ENCODE measurements around the gene CACYBP. TPM values are rescaled to one million over a fixed set of nuclear protein-coding genes. Genes with fewer than 3 reads are reported as not detected.

Gene CACYBP
- total RNA-seq, 1 donor from 2014 or later, result 74.4 TPM

DNA sequence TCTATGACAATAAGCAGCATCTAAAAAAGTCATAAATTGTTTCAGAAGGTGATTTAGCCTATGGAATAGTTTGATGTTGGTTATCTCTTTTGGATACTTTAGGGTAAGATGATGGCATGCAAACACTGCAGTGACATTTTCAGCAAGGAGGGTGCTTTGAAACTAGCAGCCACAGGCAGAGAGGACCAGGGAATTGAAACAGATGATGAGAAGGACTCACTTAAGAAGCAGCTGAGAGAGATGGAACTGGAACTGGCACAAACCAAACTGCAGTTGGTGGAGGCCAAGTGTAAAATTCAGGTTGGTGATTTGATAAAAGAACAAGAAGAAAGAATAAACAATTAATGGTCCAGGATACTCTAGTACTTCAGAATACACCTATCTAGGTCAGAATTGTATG lies 11.2 kb upstream of the CACYBP start:
- Histone ChIP-seq H3K9me3 (no peaks in the 10 kb centered on the region), H3K27me3 (ENCODE audit: low read depth) (no peaks in the 10 kb centered on the region), H3K36me3 (peaks cover 27% of the 10 kb centered on the region), H3K4me3 (no peak overlapping the region), H3K4me1 (peaks cover 13% of the 10 kb centered on the region), H3K27ac (no peak overlapping the region)
- ATAC-seq, result no peak
- DNase-seq, result no peak
- TF ChIP-seq, protein P1, sequence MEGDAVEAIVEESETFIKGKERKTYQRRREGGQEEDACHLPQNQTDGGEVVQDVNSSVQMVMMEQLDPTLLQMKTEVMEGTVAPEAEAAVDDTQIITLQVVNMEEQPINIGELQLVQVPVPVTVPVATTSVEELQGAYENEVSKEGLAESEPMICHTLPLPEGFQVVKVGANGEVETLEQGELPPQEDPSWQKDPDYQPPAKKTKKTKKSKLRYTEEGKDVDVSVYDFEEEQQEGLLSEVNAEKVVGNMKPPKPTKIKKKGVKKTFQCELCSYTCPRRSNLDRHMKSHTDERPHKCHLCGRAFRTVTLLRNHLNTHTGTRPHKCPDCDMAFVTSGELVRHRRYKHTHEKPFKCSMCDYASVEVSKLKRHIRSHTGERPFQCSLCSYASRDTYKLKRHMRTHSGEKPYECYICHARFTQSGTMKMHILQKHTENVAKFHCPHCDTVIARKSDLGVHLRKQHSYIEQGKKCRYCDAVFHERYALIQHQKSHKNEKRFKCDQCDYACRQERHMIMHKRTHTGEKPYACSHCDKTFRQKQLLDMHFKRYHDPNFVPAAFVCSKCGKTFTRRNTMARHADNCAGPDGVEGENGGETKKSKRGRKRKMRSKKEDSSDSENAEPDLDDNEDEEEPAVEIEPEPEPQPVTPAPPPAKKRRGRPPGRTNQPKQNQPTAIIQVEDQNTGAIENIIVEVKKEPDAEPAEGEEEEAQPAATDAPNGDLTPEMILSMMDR (IDR thresholded peaks at IDR 0.05), result no peak
- intact Hi-C loops (cut with DNase I), result no loop called here

DNA sequence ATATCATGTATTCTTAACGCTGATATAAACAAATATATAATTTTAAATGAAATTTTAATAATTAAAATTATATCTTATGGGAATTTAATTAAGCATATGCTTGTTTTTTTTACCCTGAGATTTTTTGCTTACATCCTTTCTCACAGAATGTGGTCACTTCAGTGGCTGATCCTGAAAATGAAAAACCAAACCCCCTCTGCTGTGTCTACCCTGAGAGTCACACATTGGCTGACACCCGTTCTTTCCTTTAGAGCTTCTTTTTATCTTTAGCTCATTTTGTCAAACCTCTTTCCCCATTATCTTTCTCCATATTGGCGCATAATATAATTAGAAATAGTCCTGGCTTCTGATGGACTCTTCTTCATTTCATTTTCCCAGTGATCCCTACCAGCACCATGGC lies 10.8 kb upstream of the CACYBP start:
- H3K27ac ChIP-seq, result no peak overlapping the region
- TF ChIP-seq, protein P1 (IDR thresholded peaks at IDR 0.05), result no peak
- H3K27me3 ChIP-seq (ENCODE audit: low read depth), result no peaks in the 10 kb centered on the region
- H3K9me3 ChIP-seq, result no peaks in the 10 kb centered on the region
- no peak overlapping the region for H3K4me3 ChIP-seq
- DNase-seq (no peak), ATAC-seq (no peak)
- peaks cover 27% of the 10 kb centered on the region for H3K36me3 ChIP-seq
- H3K4me1 ChIP-seq, result peaks cover 13% of the 10 kb centered on the region
- intact Hi-C loops (cut with DNase I), result no loop called here

DNA sequence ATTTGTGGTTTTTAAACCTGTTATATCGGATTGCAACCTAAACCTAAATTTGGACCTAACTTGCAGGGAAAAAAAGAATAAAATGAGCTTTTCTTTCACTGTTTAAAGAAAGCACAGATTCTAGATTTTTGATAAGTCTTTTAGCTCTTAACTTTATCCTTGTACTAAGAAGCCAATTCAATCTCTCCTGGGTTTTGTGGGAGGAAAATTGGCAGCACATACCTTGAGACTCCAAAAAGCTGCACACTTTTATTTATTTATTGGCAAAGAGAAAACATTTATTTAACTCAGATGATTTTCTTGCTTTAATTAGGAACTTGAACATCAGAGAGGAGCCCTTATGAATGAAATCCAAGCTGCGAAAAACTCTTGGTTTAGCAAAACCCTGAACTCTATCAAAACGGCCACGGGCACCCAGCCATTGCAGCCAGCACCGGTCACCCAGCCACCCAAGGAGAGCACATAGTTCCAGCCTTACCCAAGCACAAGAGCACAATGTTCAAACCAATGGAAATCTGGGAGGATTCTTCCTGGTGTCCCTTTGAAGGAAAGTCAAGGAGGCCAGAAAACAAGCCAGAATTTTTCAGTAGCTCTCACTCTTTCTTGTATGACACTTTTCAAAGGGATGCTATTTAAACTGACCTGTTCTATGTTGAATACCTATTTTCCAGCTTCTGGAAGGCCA lies 10.1 kb upstream of the CACYBP start:
- no peak for DNase-seq
- H3K36me3 ChIP-seq, result peaks cover 26% of the 10 kb centered on the region
- H3K9me3 ChIP-seq, result no peaks in the 10 kb centered on the region
- peak overlapping the region; percentile 58 for H3K4me3 ChIP-seq
- TF ChIP-seq, protein P1 (IDR thresholded peaks at IDR 0.05), result no peak
- intact Hi-C loops (cut with DNase I), result loop anchor here (10.0 kb wide), 1 partner anchor 215 kb away; no protein-coding TSS in a partner anchor
- H3K27me3 ChIP-seq (ENCODE audit: low read depth), result no peaks in the 10 kb centered on the region
- peaks cover 13% of the 10 kb centered on the region for H3K4me1 ChIP-seq
- no peak for ATAC-seq
- peak overlapping the region; percentile 82 for H3K27ac ChIP-seq

DNA sequence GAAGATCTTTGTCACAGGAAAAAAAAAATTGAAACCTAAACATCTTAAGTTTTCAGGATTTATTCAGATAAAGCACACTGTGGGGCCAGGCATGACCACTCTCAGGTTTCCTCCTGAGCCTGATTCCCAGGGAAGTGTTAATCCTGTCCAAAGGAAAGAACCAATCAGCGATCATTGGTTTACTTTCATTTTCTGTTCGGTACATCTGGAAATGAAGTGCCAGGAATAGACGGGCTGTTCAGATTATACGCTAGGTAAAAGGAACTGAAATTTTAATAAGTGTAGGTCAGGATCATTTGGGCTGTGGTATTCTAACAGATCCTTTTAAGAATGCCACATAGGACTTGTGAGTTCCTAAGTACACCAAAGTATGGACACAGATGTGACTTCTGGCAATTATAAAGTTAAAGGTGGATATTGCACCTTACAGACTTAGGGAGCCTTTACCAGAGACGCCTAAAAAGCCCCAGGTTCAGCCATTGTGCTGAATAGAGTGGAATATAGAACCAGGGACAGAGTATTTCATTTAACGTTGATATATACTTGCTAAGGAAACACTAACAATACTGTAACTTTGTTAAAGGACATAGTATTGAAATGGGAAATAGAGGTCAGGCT lies 9.3 kb upstream of the CACYBP start:
- intact Hi-C loops (cut with DNase I), result loop anchor here (10.0 kb wide), 1 partner anchor 216 kb away; no protein-coding TSS in a partner anchor
- no peak for DNase-seq

DNA sequence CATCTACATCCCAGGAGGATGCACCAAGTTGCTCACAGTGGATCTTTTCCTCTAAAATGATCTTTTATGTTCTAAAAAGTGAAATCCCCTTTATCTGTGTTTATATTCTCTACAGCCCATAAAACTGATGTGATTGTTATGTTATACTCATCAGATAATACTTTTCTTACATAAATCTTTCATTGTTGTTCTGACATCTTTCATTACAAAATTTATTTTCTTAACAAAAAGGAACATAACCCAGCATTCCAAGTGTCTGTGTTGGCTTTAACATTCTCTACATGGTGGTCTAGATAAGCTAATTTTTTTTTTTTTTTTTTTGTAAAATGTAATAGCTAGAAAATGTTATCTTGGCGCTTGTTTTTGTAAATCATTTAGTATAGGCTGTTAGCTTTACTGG lies 8.3 kb upstream of the CACYBP start:
- H3K36me3 ChIP-seq, result peaks cover 14% of the 10 kb centered on the region
- TF ChIP-seq, protein P1 (IDR thresholded peaks at IDR 0.05), result no peak
- intact Hi-C loops (cut with DNase I), result loop anchor here (10.0 kb wide), 1 partner anchor 217 kb away; no protein-coding TSS in a partner anchor
- peaks cover 13% of the 10 kb centered on the region for H3K4me1 ChIP-seq
- ATAC-seq, result no peak
- DNase-seq, result no peak
- no peak overlapping the region for H3K27ac ChIP-seq
- no peaks in the 10 kb centered on the region for H3K9me3 ChIP-seq
- no peak overlapping the region for H3K4me3 ChIP-seq
- H3K27me3 ChIP-seq (ENCODE audit: low read depth), result no peaks in the 10 kb centered on the region

More for the DNA sequence above, 9.3 kb upstream of the CACYBP start:
- Histone ChIP-seq H3K36me3 (peaks cover 20% of the 10 kb centered on the region), H3K27me3 (ENCODE audit: low read depth) (no peaks in the 10 kb centered on the region), H3K27ac (peak overlapping the region; percentile 82), H3K4me3 (peak overlapping the region; percentile 58), H3K4me1 (peaks cover 13% of the 10 kb centered on the region), H3K9me3 (no peaks in the 10 kb centered on the region)
- peak; percentile 76 to 92 for ATAC-seq
- TF ChIP-seq, protein P1 (IDR thresholded peaks at IDR 0.05), result no peak

All from lower lobe of right lung (tissue), 2 donors.